OCI-M1 (cell line): ENCODE results near the gene MRTFB.

Experiments used
- DNase-seq: peaks from one replicate; lab custom pipeline; 2025; lab: John Stamatoyannopoulos, UW

Gene MRTFB

GRCh38 chr16:14186007-14186794 lies 115.1 kb downstream of the MRTFB start:
- DNase-seq, result peak; percentile 69

- no peak for DNase-seq
These were observed 115.7 kb downstream of the MRTFB start for GRCh38 chr16:14186795-14187221.

- no peak for DNase-seq
These were observed 116.6 kb downstream of the MRTFB start for GRCh38 chr16:14187517-14188338.

GRCh38 chr16:14193316-14193871 lies 122.3 kb downstream of the MRTFB start:
- DNase-seq, result peak; percentile 29

GRCh38 chr16:14194721-14195120 lies 123.6 kb downstream of the MRTFB start:
- no peak for DNase-seq

- no peak for DNase-seq
These were observed 124.9 kb downstream of the MRTFB start for GRCh38 chr16:14196011-14196410.

- peak; percentile 7 for DNase-seq
These were observed 125.4 kb downstream of the MRTFB start for GRCh38 chr16:14196539-14196938.

- no peak for DNase-seq
These were observed 126.9 kb downstream of the MRTFB start for GRCh38 chr16:14198012-14198411.

- peak; percentile 24 for DNase-seq
These were observed 127.5 kb downstream of the MRTFB start for GRCh38 chr16:14198572-14198971.

- DNase-seq, result no peak
These were observed 128.1 kb downstream of the MRTFB start for GRCh38 chr16:14199199-14199598.

GRCh38 chr16:14199624-14200023 lies 128.5 kb downstream of the MRTFB start:
- DNase-seq, result no peak

- DNase-seq, result peak; percentile 54
These were observed 131.0 kb downstream of the MRTFB start for GRCh38 chr16:14202095-14202494.

- DNase-seq, result peak; percentile 70
These were observed 131.6 kb downstream of the MRTFB start for GRCh38 chr16:14202697-14203096.

GRCh38 chr16:14203166-14203565 lies 132.0 kb downstream of the MRTFB start:
- DNase-seq, result no peak

- DNase-seq, result no peak
These were observed 134.5 kb downstream of the MRTFB start for GRCh38 chr16:14205666-14206065.

- no peak for DNase-seq
These were observed 140.9 kb downstream of the MRTFB start for GRCh38 chr16:14211856-14212543.

- no peak for DNase-seq
These were observed 144.8 kb downstream of the MRTFB start for GRCh38 chr16:14215941-14216340.

GRCh38 chr16:14219983-14220382 lies 148.9 kb downstream of the MRTFB start:
- no peak for DNase-seq

- no peak for DNase-seq
These were observed 152.5 kb downstream of the MRTFB start for GRCh38 chr16:14223632-14224031.

- no peak for DNase-seq
These were observed 154.3 kb downstream of the MRTFB start for GRCh38 chr16:14225457-14225856.

- no peak for DNase-seq
These were observed 161.2 kb downstream of the MRTFB start for GRCh38 chr16:14232106-14232864.
